K562 (cell line): ENCODE measurements around the gene RIOK3. TPM values are rescaled to one million over a fixed set of nuclear protein-coding genes. Genes with fewer than 3 reads are reported as not detected.
A peak's percentile ranks its signal among the peaks of the same experiment; 100 is the strongest.

Experiments used
- FOXK2 ChIP-seq, 2 experiments: fragments of 450-650 bp; IDR thresholded peaks in 1 of 2; conservative IDR thresholded peaks in 1 of 2; 2 replicates each; pipeline ENCODE4 v1.6.1; 2016; ENCODE audit warnings: low read depth in 2 of 2, mild to moderate bottlenecking in 1 of 2
- HINFP ChIP-seq: fragments of 450-650 bp; conservative IDR thresholded peaks from 2 replicates; pipeline ENCODE4 v1.6.1; 2016; ENCODE audit warnings: missing genetic modification characterization, low read depth, mild to moderate bottlenecking, control low read depth, missing compliant biosample characterization
- MEF2D ChIP-seq: conservative IDR thresholded peaks from 2 replicates; pipeline ENCODE4 v1.6.1; 2016; ENCODE audit warnings: low read depth, missing genetic modification characterization, missing compliant biosample characterization
- SIN3A ChIP-seq, 2 experiments: fragments of 150-350 bp in 1 of 2; IDR thresholded peaks; 2 replicates each; pipeline ENCODE4 v1.6.1; 2011 to 2016; ENCODE audit warnings: borderline replicate concordance in 2 of 2, low read depth in 2 of 2, low read length in 2 of 2, mild to moderate bottlenecking in 2 of 2, moderate library complexity in 2 of 2; ENCODE audit not compliant: control insufficient read depth in 1 of 2
- TEAD4 ChIP-seq, 2 experiments: sonication (generic) in 1 of 2; formaldehyde crosslinking in 1 of 2; IDR thresholded peaks; 2 replicates each; pipeline versions ENCODE4 v1.6.1 to v1.8.0; 2012 to 2022; ENCODE audit warnings: borderline replicate concordance in 1 of 2, inconsistent platforms in 1 of 2, low read length in 1 of 2, mild to moderate bottlenecking in 1 of 2, missing genetic modification reagents in 1 of 2
- ZNF785 ChIP-seq: fragments of 250-450 bp; sonication (Bioruptor Pico); IDR thresholded peaks from 2 replicates; pipeline ENCODE4 v1.4.0; 2020; ENCODE audit warnings: mild to moderate bottlenecking
- polyA plus RNA-seq, 8 experiments: library from polyadenylated mRNA; depleted of rRNA in 4 of 8; stranded (reverse) in 5 of 8; unstranded in 3 of 8; fragments of >200 nt; fragmentation: Nextera tagmentation in 2 of 8; fragmentation: Illumina TruSeq in 1 of 8; extraction: Ambion mirVana in 2 of 8; extraction: Trizol in 1 of 8; gene quantifications; 2 replicates each; pipeline versions ENCODE4 v1.2.1 to v1.2.3, GENCODE V29; 2011 to 2014; ENCODE audit warnings: inconsistent platforms in 1 of 8, missing spikeins in 1 of 8
- total RNA-seq, 7 experiments: library from RNA; depleted of rRNA in 6 of 7; stranded (reverse); fragments of >200 nt in 6 of 7; fragmentation: Illumina TruSeq in 2 of 7; extraction: Trizol in 2 of 7; gene quantifications; 2 replicates each; pipeline versions ENCODE4 v1.2.1 to v1.2.3, GENCODE V29; 2011 to 2021; ENCODE audit warnings: low replicate concordance in 1 of 7
- TF ChIP-seq, protein P1 (sequence below): conservative IDR thresholded peaks from 2 replicates; pipeline ENCODE4 v1.6.1; 2011; ENCODE audit warnings: low read depth, mild to moderate bottlenecking, low read length; ENCODE audit not compliant: control insufficient read depth
- TF ChIP-seq, protein P2 (sequence below): sonication (generic); formaldehyde crosslinking; IDR thresholded peaks from 2 replicates; pipeline ENCODE4 v1.8.1; 2023; ENCODE audit warnings: mild to moderate bottlenecking, missing genetic modification reagents, moderate library complexity
- TF ChIP-seq, protein P3 (sequence below), 2 experiments: fragments of 450-650 bp in 1 of 2; sonication (generic) in 1 of 2; formaldehyde crosslinking in 1 of 2; IDR thresholded peaks; 2 replicates each; pipeline versions ENCODE4 v1.7.1 to v1.9.0; 2016 to 2022; ENCODE audit warnings: inconsistent platforms in 1 of 2, mild to moderate bottlenecking in 1 of 2, missing genetic modification reagents in 1 of 2

Gene RIOK3
- total and polyA plus RNA-seq, 9 of the 15 experiments (the other 6 are each of a cell fraction or from before 2014, with no cell fraction given): 21.4 to 89.5 (median 62.9) TPM

GRCh38 chr18:23487738-23488570 is 34.9 kb downstream of the RIOK3 start (continued):
- no peak for TF ChIP-seq HINFP
- peak in 1 of 2 experiments; percentile 50; a peak in 1 of 4 replicates for TF ChIP-seq SIN3A (IDR thresholded peaks at IDR 0.05; ENCODE audit: borderline replicate concordance in 2 of 2, control insufficient read depth in 1 of 2, low read depth in 2 of 2, low read length in 2 of 2)
- TF ChIP-seq, protein P1, sequence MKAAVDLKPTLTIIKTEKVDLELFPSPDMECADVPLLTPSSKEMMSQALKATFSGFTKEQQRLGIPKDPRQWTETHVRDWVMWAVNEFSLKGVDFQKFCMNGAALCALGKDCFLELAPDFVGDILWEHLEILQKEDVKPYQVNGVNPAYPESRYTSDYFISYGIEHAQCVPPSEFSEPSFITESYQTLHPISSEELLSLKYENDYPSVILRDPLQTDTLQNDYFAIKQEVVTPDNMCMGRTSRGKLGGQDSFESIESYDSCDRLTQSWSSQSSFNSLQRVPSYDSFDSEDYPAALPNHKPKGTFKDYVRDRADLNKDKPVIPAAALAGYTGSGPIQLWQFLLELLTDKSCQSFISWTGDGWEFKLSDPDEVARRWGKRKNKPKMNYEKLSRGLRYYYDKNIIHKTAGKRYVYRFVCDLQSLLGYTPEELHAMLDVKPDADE: no peak
- TF ChIP-seq, protein P2, sequence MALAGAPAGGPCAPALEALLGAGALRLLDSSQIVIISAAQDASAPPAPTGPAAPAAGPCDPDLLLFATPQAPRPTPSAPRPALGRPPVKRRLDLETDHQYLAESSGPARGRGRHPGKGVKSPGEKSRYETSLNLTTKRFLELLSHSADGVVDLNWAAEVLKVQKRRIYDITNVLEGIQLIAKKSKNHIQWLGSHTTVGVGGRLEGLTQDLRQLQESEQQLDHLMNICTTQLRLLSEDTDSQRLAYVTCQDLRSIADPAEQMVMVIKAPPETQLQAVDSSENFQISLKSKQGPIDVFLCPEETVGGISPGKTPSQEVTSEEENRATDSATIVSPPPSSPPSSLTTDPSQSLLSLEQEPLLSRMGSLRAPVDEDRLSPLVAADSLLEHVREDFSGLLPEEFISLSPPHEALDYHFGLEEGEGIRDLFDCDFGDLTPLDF (CRISPR knock-in tag): no peak
- TF ChIP-seq ZNF785 (CRISPR knock-in tag): no peak
- peak; percentile 76 for TF ChIP-seq TEAD4 (IDR thresholded peaks at IDR 0.05; ENCODE audit: low read length)
- TF ChIP-seq TEAD4 (CRISPR knock-in tag; IDR thresholded peaks at IDR 0.05; ENCODE audit: borderline replicate concordance): no peak
- TF ChIP-seq, protein P3, sequence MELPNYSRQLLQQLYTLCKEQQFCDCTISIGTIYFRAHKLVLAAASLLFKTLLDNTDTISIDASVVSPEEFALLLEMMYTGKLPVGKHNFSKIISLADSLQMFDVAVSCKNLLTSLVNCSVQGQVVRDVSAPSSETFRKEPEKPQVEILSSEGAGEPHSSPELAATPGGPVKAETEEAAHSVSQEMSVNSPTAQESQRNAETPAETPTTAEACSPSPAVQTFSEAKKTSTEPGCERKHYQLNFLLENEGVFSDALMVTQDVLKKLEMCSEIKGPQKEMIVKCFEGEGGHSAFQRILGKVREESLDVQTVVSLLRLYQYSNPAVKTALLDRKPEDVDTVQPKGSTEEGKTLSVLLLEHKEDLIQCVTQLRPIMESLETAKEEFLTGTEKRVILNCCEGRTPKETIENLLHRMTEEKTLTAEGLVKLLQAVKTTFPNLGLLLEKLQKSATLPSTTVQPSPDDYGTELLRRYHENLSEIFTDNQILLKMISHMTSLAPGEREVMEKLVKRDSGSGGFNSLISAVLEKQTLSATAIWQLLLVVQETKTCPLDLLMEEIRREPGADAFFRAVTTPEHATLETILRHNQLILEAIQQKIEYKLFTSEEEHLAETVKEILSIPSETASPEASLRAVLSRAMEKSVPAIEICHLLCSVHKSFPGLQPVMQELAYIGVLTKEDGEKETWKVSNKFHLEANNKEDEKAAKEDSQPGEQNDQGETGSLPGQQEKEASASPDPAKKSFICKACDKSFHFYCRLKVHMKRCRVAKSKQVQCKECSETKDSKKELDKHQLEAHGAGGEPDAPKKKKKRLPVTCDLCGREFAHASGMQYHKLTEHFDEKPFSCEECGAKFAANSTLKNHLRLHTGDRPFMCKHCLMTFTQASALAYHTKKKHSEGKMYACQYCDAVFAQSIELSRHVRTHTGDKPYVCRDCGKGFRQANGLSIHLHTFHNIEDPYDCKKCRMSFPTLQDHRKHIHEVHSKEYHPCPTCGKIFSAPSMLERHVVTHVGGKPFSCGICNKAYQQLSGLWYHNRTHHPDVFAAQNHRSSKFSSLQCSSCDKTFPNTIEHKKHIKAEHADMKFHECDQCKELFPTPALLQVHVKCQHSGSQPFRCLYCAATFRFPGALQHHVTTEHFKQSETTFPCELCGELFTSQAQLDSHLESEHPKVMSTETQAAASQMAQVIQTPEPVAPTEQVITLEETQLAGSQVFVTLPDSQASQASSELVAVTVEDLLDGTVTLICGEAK (IDR thresholded peaks at IDR 0.05): no peak
- TF ChIP-seq, protein P3 (CRISPR knock-in tag; IDR thresholded peaks at IDR 0.05): no peak
- peak; percentile 97 to 99 for TF ChIP-seq FOXK2 (conservative IDR thresholded peaks at IDR 0.05 in 1 of 2, IDR thresholded peaks at IDR 0.05 in 1 of 2; ENCODE audit: low read depth in 2 of 2)
- peak; percentile 35; the same call in 1 of the 2 replicates for TF ChIP-seq MEF2D
